Stimulated activated naive CD4-positive, alpha-beta T cell treated with Interleukin-2 at 50 U/mL for 16 hours (primary cell): ENCODE measurements around the gene RAB11FIP3.

Experiments used
- DNase-seq: peaks from one replicate; lab custom pipeline; 2025; lab: John Stamatoyannopoulos, UW

Gene RAB11FIP3

GRCh38 chr16:567373-568256 is 142.2 kb downstream of the RAB11FIP3 start:
- DNase-seq: no peak

GRCh38 chr16:568401-569258 is 143.2 kb downstream of the RAB11FIP3 start:
- no peak for DNase-seq

- DNase-seq: peak; percentile 59
These were observed 144.2 kb downstream of the RAB11FIP3 start, which contains the start of gene PIGQ for GRCh38 chr16:569445-570254. PIGQ (plus strand) TSS chr16:569968; CDS start chr16:574075, 4,107 bp downstream.
